ENCODE results near the gene LONP2.

- no peak for TF ChIP-seq NFYB (CRISPR knock-in tag; IDR thresholded peaks at IDR 0.05)
- TF ChIP-seq SMC3 (IDR thresholded peaks at IDR 0.05; ENCODE audit: low read length) = no peak
- no peak for TF ChIP-seq BCL6 (CRISPR knock-in tag; IDR thresholded peaks at IDR 0.05)
- no peak for TF ChIP-seq BORCS8-MEF2B (CRISPR knock-in tag; IDR thresholded peaks at IDR 0.05)
- TF ChIP-seq, protein P1, sequence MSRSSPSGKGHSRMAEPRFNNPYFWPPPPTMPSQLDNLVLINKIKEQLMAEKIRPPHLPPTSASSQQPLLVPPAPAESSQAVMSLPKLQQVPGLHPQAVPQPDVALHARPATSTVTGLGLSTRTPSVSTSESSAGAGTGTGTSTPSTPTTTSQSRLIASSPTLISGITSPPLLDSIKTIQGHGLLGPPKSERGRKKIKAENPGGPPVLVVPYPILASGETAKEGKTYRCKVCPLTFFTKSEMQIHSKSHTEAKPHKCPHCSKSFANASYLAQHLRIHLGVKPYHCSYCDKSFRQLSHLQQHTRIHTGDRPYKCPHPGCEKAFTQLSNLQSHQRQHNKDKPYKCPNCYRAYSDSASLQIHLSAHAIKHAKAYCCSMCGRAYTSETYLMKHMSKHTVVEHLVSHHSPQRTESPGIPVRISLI (CRISPR knock-in tag; IDR thresholded peaks at IDR 0.05; ENCODE audit: borderline replicate concordance) = no peak
- no peak for TF ChIP-seq RBM39 (IDR thresholded peaks at IDR 0.05; ENCODE audit: low read depth, low read length, poor library complexity, severe bottlenecking)
- no peak for TF ChIP-seq KLF13 (CRISPR knock-in tag; IDR thresholded peaks at IDR 0.05)
- TF ChIP-seq, protein P2, sequence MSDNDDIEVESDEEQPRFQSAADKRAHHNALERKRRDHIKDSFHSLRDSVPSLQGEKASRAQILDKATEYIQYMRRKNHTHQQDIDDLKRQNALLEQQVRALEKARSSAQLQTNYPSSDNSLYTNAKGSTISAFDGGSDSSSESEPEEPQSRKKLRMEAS (IDR thresholded peaks at IDR 0.05) = no peak
- TF ChIP-seq, protein P3, sequence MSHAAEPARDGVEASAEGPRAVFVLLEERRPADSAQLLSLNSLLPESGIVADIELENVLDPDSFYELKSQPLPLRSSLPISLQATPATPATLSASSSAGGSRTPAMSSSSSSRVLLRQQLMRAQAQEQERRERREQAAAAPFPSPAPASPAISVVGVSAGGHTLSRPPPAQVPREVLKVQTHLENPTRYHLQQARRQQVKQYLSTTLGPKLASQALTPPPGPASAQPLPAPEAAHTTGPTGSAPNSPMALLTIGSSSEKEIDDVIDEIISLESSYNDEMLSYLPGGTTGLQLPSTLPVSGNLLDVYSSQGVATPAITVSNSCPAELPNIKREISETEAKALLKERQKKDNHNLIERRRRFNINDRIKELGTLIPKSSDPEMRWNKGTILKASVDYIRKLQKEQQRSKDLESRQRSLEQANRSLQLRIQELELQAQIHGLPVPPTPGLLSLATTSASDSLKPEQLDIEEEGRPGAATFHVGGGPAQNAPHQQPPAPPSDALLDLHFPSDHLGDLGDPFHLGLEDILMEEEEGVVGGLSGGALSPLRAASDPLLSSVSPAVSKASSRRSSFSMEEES (CRISPR knock-in tag; IDR thresholded peaks at IDR 0.05) = no peak
Measured at GRCh38 chr16:48392407-48392806, 148.3 kb downstream of the LONP2 start.
